Activated gamma-delta T cell treated with anti-CD3 and anti-CD28 coated beads, Interleukin-2, amount 50 U/mL, for 16 hours (primary cell): ENCODE measurements around the gene GPR31.

ENCODE experiments used
- DNase-seq: peaks from one replicate; pipeline ENCODE4 v3.0.0-alpha.2; 2020; ENCODE audit warnings: low read depth

GPR31 gene

GRCh38 chr6:167137881-167138280 lies 19.9 kb downstream of the GPR31 start:
- no peak for DNase-seq

GRCh38 chr6:167137081-167137480 lies 20.7 kb downstream of the GPR31 start:
- DNase-seq = no peak

- no peak for DNase-seq
Observed at GRCh38 chr6:167136376-167136775, 21.4 kb downstream of the GPR31 start.

- DNase-seq = no peak
Observed at GRCh38 chr6:167134448-167135328, 23.1 kb downstream of the GPR31 start.

- DNase-seq = no peak
Observed at GRCh38 chr6:167130712-167131684, 26.8 kb downstream of the GPR31 start.

- no peak for DNase-seq
Observed at GRCh38 chr6:167130008-167130677, 27.6 kb downstream of the GPR31 start.

GRCh38 chr6:167129562-167129961 lies 28.2 kb downstream of the GPR31 start:
- no peak for DNase-seq

GRCh38 chr6:167129159-167129558 lies 28.6 kb downstream of the GPR31 start:
- DNase-seq = no peak

- no peak for DNase-seq
Observed at GRCh38 chr6:167127785-167128531, 29.8 kb downstream of the GPR31 start.

- no peak for DNase-seq
Observed at GRCh38 chr6:167125855-167126349, 31.9 kb downstream of the GPR31 start.

- no peak for DNase-seq
Observed at GRCh38 chr6:167125410-167125809, 32.4 kb downstream of the GPR31 start.

- DNase-seq = no peak
Observed at GRCh38 chr6:167124753-167125152, 33.0 kb downstream of the GPR31 start.

- DNase-seq = no peak
Observed at GRCh38 chr6:167122827-167123657, 34.7 kb downstream of the GPR31 start, which contains the start of gene CCR6. Gene CCR6 (plus strand): TSS chr6:167123096. CDS start chr6:167136135, 13,039 bp downstream.

- no peak for DNase-seq
Observed at GRCh38 chr6:167122041-167122826, 35.5 kb downstream of the GPR31 start.

GRCh38 chr6:167121335-167121841 lies 36.4 kb downstream of the GPR31 start:
- no peak for DNase-seq

- no peak for DNase-seq
Observed at GRCh38 chr6:167120583-167120903, 37.2 kb downstream of the GPR31 start.

GRCh38 chr6:167119670-167120582 lies 37.9 kb downstream of the GPR31 start:
- DNase-seq = no peak

- no peak for DNase-seq
Observed at GRCh38 chr6:167118839-167119238, 38.9 kb downstream of the GPR31 start.
